HEK293T (cell line): ENCODE measurements around the gene KCNK6.

Experiments used
- CTCF ChIA-PET: fragments of 350-600 bp; formaldehyde crosslinking; extraction: SDS; loops from one replicate; lab custom pipeline; 2021; ENCODE audit warnings: antibody characterized with exemption, inconsistent platforms; lab: Yijun Ruan, JAX
- POLR2A ChIA-PET: fragments of 350-600 bp; formaldehyde crosslinking; extraction: SDS; loops from one replicate; lab custom pipeline; 2020; ENCODE audit warnings: antibody characterized with exemption, inconsistent platforms; lab: Yijun Ruan, JAX
- DNase-seq: peaks from one replicate; pipeline ENCODE4 v3.0.0; 2012; ENCODE audit warnings: mixed read lengths; ENCODE audit errors: extremely low spot score
- ARNT ChIP-seq: fragments of 450-650 bp; IDR thresholded peaks from 2 replicates; pipeline ENCODE4 v1.6.1; 2017; ENCODE audit warnings: mild to moderate bottlenecking
- BHLHE40 ChIP-seq: fragments of 450-650 bp; IDR thresholded peaks from 2 replicates; pipeline ENCODE4 v1.6.1; 2016; ENCODE audit warnings: mild to moderate bottlenecking, moderate library complexity, borderline replicate concordance
- CTBP1 ChIP-seq: fragments of 450-650 bp; IDR thresholded peaks from 2 replicates; pipeline ENCODE4 v1.6.1; 2016; ENCODE audit warnings: borderline replicate concordance
- ELF4 ChIP-seq: fragments of 450-650 bp; IDR thresholded peaks from 2 replicates; pipeline ENCODE4 v1.6.1; 2017; ENCODE audit warnings: antibody characterized with exemption
- FOXA1 ChIP-seq: fragments of 450-650 bp; IDR thresholded peaks from 2 replicates; pipeline ENCODE4 v1.6.1; 2016; ENCODE audit warnings: mild to moderate bottlenecking
- FOXK2 ChIP-seq: fragments of 450-650 bp; IDR thresholded peaks from 2 replicates; pipeline ENCODE4 v1.6.1; 2016; ENCODE audit warnings: mild to moderate bottlenecking
- FOXM1 ChIP-seq: fragments of 450-650 bp; IDR thresholded peaks from 2 replicates; pipeline ENCODE4 v1.6.1; 2017; ENCODE audit warnings: mild to moderate bottlenecking, borderline replicate concordance
- HDGF ChIP-seq: fragments of 450-650 bp; IDR thresholded peaks from 2 replicates; pipeline ENCODE4 v1.6.1; 2017; ENCODE audit warnings: antibody characterized with exemption, borderline replicate concordance
- L3MBTL2 ChIP-seq: fragments of 450-650 bp; conservative IDR thresholded peaks from 2 replicates; pipeline ENCODE4 v1.6.1; 2016; ENCODE audit warnings: mild to moderate bottlenecking
- LEF1 ChIP-seq: fragments of 450-650 bp; IDR thresholded peaks from 2 replicates; pipeline ENCODE4 v1.6.1; 2017; ENCODE audit warnings: mild to moderate bottlenecking, borderline replicate concordance
- NFRKB ChIP-seq: fragments of 450-650 bp; IDR thresholded peaks from 2 replicates; pipeline ENCODE4 v1.6.1; 2016; ENCODE audit warnings: mild to moderate bottlenecking, moderate library complexity
- SP1 ChIP-seq: fragments of 450-650 bp; IDR thresholded peaks from 2 replicates; pipeline ENCODE4 v1.6.1; 2017
- SUZ12 ChIP-seq: fragments of 450-650 bp; IDR thresholded peaks from 2 replicates; pipeline ENCODE4 v1.6.1; 2016; ENCODE audit warnings: mild to moderate bottlenecking
- TARDBP ChIP-seq: fragments of 450-650 bp; IDR thresholded peaks from 2 replicates; pipeline ENCODE4 v1.6.1; 2016
- ZNF384 ChIP-seq: fragments of 450-650 bp; IDR thresholded peaks from 2 replicates; pipeline ENCODE4 v1.6.1; 2016
- TF ChIP-seq, protein P1 (sequence below): fragments of 450-650 bp; IDR thresholded peaks from 2 replicates; pipeline ENCODE4 v1.6.1; 2016

The KCNK6 gene

DNA sequence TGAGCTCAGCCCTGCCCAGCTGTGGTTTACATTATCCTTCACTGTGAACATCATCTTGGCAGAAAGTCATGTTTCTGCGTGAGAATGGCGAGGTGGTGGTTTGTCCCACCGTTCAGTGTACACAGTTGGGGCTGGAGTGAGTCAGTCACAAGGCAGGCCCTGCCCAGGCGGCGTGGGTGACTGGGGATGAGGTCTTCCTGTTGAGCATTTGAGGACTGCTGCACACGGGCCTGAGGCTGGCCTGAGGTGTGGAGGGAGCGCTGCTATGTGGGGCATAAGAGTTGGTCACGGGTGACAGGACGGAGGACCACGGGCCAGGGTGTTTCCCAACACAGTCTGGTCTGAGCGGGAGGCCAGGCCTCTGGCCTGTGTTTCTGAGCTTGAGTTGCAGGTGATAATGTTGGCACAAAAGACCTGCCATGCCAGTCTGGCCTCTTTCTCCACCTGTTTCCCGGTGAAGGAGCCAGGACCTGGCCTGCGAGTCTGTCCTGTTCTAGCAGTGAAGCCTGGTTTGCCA is 29.0 kb upstream of the KCNK6 start:
- no peak for DNase-seq
- POLR2A ChIA-PET: no interaction called here
- TF ChIP-seq FOXM1 (no peak), ZNF384 (no peak), ELF4 (no peak), HDGF (no peak), L3MBTL2 (no peak), FOXA1 (no peak), ARNT (no peak), NFRKB (no peak), CTBP1 (no peak), FOXK2 (no peak), SP1 (no peak)
- TF ChIP-seq, protein P1, sequence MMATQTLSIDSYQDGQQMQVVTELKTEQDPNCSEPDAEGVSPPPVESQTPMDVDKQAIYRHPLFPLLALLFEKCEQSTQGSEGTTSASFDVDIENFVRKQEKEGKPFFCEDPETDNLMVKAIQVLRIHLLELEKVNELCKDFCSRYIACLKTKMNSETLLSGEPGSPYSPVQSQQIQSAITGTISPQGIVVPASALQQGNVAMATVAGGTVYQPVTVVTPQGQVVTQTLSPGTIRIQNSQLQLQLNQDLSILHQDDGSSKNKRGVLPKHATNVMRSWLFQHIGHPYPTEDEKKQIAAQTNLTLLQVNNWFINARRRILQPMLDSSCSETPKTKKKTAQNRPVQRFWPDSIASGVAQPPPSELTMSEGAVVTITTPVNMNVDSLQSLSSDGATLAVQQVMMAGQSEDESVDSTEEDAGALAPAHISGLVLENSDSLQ: no peak
- CTCF ChIA-PET: no interaction called here

- TF ChIP-seq, protein P1: no peak
- TF ChIP-seq FOXK2: no peak
- TF ChIP-seq HDGF: no peak
- TF ChIP-seq LEF1: no peak
- TF ChIP-seq TARDBP: no peak
- no peak for TF ChIP-seq L3MBTL2
- no peak for TF ChIP-seq SP1
- POLR2A ChIA-PET: no interaction called here
These were observed 27.8 kb upstream of the KCNK6 start for GRCh38 chr19:38291855-38292254.

DNA sequence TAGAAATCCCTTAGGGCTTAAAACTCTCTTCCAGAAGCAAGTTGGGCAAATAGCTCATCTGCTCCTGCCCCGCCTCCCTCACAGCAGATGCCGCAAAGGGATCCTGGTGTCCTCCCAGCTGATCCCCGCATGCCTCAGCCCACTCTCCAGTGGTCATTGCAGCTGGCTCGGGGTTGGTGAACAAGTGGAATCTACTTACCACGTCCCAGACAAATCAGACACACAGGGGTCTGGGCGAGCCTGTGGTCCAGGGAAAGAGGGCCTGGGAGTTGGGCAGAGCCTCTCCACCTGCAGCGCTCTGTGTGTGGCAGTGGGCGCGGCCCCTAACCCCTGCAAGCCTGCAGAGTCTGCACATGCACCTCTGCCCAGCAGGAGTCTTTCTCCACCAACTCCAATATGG is 26.4 kb upstream of the KCNK6 start:
- CTCF ChIA-PET: no interaction called here
- TF ChIP-seq BHLHE40 (no peak), CTBP1 (no peak), ZNF384 (no peak), HDGF (no peak), FOXA1 (no peak)
- POLR2A ChIA-PET: no interaction called here
- DNase-seq: no peak

More at GRCh38 chr19:38291855-38292254, 27.8 kb upstream of the KCNK6 start:
- CTCF ChIA-PET: no interaction called here
- DNase-seq: no peak

GRCh38 chr19:38294090-38294489 is 25.6 kb upstream of the KCNK6 start:
- TF ChIP-seq LEF1: no peak
- TF ChIP-seq BHLHE40: no peak
- no peak for TF ChIP-seq FOXM1
- TF ChIP-seq L3MBTL2: no peak
- TF ChIP-seq HDGF: no peak
- TF ChIP-seq TARDBP: no peak
- TF ChIP-seq, protein P1: no peak
- no peak for TF ChIP-seq SP1
- no peak for TF ChIP-seq FOXK2
- CTCF ChIA-PET: no interaction called here
- no peak for DNase-seq
- POLR2A ChIA-PET: no interaction called here

DNA sequence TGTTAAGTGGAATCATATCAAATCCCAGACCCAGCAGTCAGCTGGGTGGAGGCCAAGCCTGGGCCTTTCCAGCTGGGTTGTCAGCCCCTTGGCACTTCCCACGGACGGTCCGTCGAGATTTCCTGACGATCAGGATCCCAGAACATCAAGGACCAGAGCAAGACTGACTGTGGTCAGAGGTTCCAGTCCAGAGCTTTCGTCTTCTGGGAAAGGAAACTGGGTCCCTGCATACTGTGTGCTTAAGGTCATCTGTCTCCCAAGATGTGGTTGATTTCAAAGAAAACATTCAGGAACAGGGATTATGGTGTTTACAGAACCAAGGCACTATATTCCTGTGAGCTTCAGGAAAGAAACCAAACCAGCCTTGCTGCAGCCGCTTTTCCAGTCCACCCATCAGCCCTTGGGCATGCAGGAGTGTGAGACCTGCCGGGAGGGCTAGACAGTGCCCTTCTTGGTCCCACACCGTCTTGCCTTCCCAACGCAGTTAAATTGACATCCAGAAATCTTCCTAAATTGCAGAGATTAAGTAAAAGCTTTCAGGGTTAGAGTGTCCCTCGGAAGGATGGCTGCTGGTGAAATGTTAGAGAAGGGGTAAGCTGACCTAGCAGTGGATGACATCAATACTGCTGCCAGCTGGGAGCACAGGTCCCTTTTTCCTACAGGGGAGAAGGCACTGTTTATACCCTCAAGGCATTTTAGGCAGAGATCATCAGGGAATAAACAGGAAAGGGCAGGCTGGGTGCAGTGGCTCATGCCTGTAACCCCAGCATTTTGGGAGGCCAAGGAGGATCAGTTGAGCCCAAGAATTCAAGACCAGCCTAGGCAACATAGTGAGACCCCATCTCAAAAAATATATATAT is 20.6 kb upstream of the KCNK6 start:
- no peak for DNase-seq
- TF ChIP-seq HDGF (no peak), CTBP1 (no peak), FOXA1 (no peak), LEF1 (no peak), FOXK2 (no peak), FOXM1 (no peak), L3MBTL2 (no peak), SUZ12 (no peak), ZNF384 (no peak), BHLHE40 (no peak), SP1 (no peak), NFRKB (no peak), ELF4 (no peak), ARNT (no peak), TARDBP (no peak)
- TF ChIP-seq, protein P1: no peak
- CTCF ChIA-PET: no interaction called here
- POLR2A ChIA-PET: no interaction called here

DNA sequence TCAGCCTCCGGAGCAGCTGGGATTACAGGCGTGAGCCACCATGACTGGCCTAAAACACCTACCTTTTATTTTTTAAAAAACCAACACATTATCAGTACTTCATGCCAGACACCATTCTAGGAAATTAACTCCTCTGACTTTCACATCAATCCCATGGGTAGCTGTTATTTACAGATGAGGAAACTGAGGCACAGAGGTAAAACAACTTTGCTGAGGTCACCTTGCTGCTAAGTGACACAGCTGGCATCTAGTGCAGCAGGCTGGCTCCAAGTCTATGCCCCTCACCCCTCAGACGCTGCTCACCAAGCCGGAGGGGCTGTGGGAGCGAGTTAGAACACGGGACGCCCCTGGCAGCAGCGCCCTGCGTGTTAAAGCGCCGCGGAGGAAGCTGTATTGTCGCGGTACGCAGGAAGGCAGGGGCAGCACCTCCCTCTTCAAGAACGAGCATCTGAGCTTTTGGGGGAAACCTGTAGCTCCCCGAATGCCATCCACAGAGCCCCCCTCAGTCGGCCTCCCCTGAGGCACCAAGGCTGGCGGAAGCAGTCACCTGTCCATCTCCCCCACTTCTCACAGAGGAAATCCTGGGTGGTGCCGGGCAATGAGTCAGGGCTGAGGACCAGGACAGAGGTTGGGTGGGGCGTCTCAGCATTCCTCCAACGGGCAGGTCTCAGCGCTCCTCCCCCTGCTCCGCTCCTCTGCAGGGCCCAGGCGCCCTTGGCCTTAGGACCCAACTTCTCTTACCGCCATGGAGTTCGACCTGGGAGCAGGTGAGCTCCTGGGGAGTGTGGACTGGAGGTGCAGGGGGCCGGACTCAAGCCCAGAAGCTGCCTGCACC is 15.9 kb upstream of the KCNK6 start, which contains the start of gene C19orf33:
TSS of gene C19orf33 (plus strand) at position 735 of the 835 bp plus-strand sequence. CDS start at position 746, 11 bp downstream.
- no peak for DNase-seq
- ChIA-PET POLR2A (no interaction called here), CTCF (no interaction called here)
- TF ChIP-seq ELF4: no peak
- TF ChIP-seq CTBP1: no peak
- TF ChIP-seq BHLHE40: no peak
- TF ChIP-seq ARNT: no peak
- TF ChIP-seq LEF1: no peak
- no peak for TF ChIP-seq FOXM1
- no peak for TF ChIP-seq SUZ12
- TF ChIP-seq, protein P1: no peak
- TF ChIP-seq FOXA1: no peak
- TF ChIP-seq FOXK2: no peak
- no peak for TF ChIP-seq TARDBP
- TF ChIP-seq SP1: no peak
- no peak for TF ChIP-seq L3MBTL2
- no peak for TF ChIP-seq ZNF384
- TF ChIP-seq NFRKB: no peak
- TF ChIP-seq HDGF: no peak
